ENCODE data around the gene FCRL1.

Gene FCRL1

GRCh38 chr1:157785248-157785647 lies 34.7 kb downstream of the FCRL1 start:
- H3K27ac ChIP-seq (ENCODE audit: low read length): no peak overlapping the region
- H3K36me3 ChIP-seq (ENCODE audit: insufficient read depth, low read depth, low read length): no peaks in the 10 kb centered on the region
- no peaks in the 10 kb centered on the region for H3K9me3 ChIP-seq (ENCODE audit: insufficient read depth, low read depth, low read length)
- H3K27me3 ChIP-seq (ENCODE audit: insufficient read depth, low read length): no peaks in the 10 kb centered on the region
- H3K4me3 ChIP-seq (ENCODE audit: low read length): no peak overlapping the region
- H3K4me1 ChIP-seq (ENCODE audit: insufficient read depth, low read length): no peaks in the 10 kb centered on the region
- no peak overlapping the region for H3K9ac ChIP-seq (ENCODE audit: low read depth, low read length)

GRCh38 chr1:157784801-157785200 lies 35.1 kb downstream of the FCRL1 start:
- Histone ChIP-seq H3K36me3 (ENCODE audit: insufficient read depth, low read depth, low read length) (no peaks in the 10 kb centered on the region), H3K4me1 (ENCODE audit: insufficient read depth, low read length) (no peaks in the 10 kb centered on the region; the same call in 1 of the 2 replicates), H3K9me3 (ENCODE audit: insufficient read depth, low read depth, low read length) (no peaks in the 10 kb centered on the region), H3K4me3 (ENCODE audit: low read length) (no peak overlapping the region), H3K9ac (ENCODE audit: low read depth, low read length) (no peak overlapping the region), H3K27me3 (ENCODE audit: insufficient read depth, low read length) (no peaks in the 10 kb centered on the region), H3K27ac (ENCODE audit: low read length) (no peak overlapping the region)

- no peak overlapping the region for H3K9ac ChIP-seq (ENCODE audit: low read depth, low read length)
- no peak overlapping the region for H3K27ac ChIP-seq (ENCODE audit: low read length)
- no peaks in the 10 kb centered on the region for H3K9me3 ChIP-seq (ENCODE audit: insufficient read depth, low read depth, low read length)
- no peaks in the 10 kb centered on the region; the same call in 1 of the 2 replicates for H3K4me1 ChIP-seq (ENCODE audit: insufficient read depth, low read length)
- H3K36me3 ChIP-seq (ENCODE audit: insufficient read depth, low read depth, low read length): no peaks in the 10 kb centered on the region
- H3K4me3 ChIP-seq (ENCODE audit: low read length): no peak overlapping the region
- no peaks in the 10 kb centered on the region for H3K27me3 ChIP-seq (ENCODE audit: insufficient read depth, low read length)
Observed at GRCh38 chr1:157782931-157783330, 37.0 kb downstream of the FCRL1 start.

GRCh38 chr1:157781048-157781447 lies 38.9 kb downstream of the FCRL1 start:
- Histone ChIP-seq H3K27ac (ENCODE audit: low read length) (no peak overlapping the region), H3K4me3 (ENCODE audit: low read length) (no peak overlapping the region), H3K27me3 (ENCODE audit: insufficient read depth, low read length) (no peaks in the 10 kb centered on the region), H3K9ac (ENCODE audit: low read depth, low read length) (no peak overlapping the region), H3K36me3 (ENCODE audit: insufficient read depth, low read depth, low read length) (no peaks in the 10 kb centered on the region), H3K9me3 (ENCODE audit: insufficient read depth, low read depth, low read length) (no peaks in the 10 kb centered on the region), H3K4me1 (ENCODE audit: insufficient read depth, low read length) (no peaks in the 10 kb centered on the region; the same call in 1 of the 2 replicates)

- Histone ChIP-seq H3K36me3 (ENCODE audit: insufficient read depth, low read depth, low read length) (no peaks in the 10 kb centered on the region), H3K27me3 (ENCODE audit: insufficient read depth, low read length) (no peaks in the 10 kb centered on the region), H3K9me3 (ENCODE audit: insufficient read depth, low read depth, low read length) (no peaks in the 10 kb centered on the region), H3K27ac (ENCODE audit: low read length) (no peak within 1 kb of the TSS), H3K4me1 (ENCODE audit: insufficient read depth, low read length) (no peaks in the 10 kb centered on the region; the same call in 1 of the 2 replicates), H3K4me3 (ENCODE audit: low read length) (no peak within 1 kb of the TSS), H3K9ac (ENCODE audit: low read depth, low read length) (no peak within 1 kb of the TSS)
Observed at GRCh38 chr1:157776971-157777391, 42.9 kb downstream of the FCRL1 start, which contains the start of gene FCRL2. FCRL2 (minus strand) TSS chr1:157777132; CDS start chr1:157777073, 59 bp downstream.

GRCh38 chr1:157775101-157775870 lies 44.6 kb downstream of the FCRL1 start:
- H3K27me3 ChIP-seq (ENCODE audit: insufficient read depth, low read length): no peaks in the 10 kb centered on the region
- no peaks in the 10 kb centered on the region; the same call in 1 of the 2 replicates for H3K4me1 ChIP-seq (ENCODE audit: insufficient read depth, low read length)
- H3K9me3 ChIP-seq (ENCODE audit: insufficient read depth, low read depth, low read length): no peaks in the 10 kb centered on the region
- no peak overlapping the region for H3K9ac ChIP-seq (ENCODE audit: low read depth, low read length)
- no peak overlapping the region for H3K4me3 ChIP-seq (ENCODE audit: low read length)
- no peaks in the 10 kb centered on the region for H3K36me3 ChIP-seq (ENCODE audit: insufficient read depth, low read depth, low read length)
- no peak overlapping the region for H3K27ac ChIP-seq (ENCODE audit: low read length)

GRCh38 chr1:157774412-157774811 lies 45.5 kb downstream of the FCRL1 start:
- no peaks in the 10 kb centered on the region for H3K27me3 ChIP-seq (ENCODE audit: insufficient read depth, low read length)
- H3K9ac ChIP-seq (ENCODE audit: low read depth, low read length): no peak overlapping the region
- H3K36me3 ChIP-seq (ENCODE audit: insufficient read depth, low read depth, low read length): no peaks in the 10 kb centered on the region
- no peak overlapping the region for H3K27ac ChIP-seq (ENCODE audit: low read length)
- no peak overlapping the region for H3K4me3 ChIP-seq (ENCODE audit: low read length)
- no peaks in the 10 kb centered on the region for H3K4me1 ChIP-seq (ENCODE audit: insufficient read depth, low read length)
- no peaks in the 10 kb centered on the region for H3K9me3 ChIP-seq (ENCODE audit: insufficient read depth, low read depth, low read length)

GRCh38 chr1:157773493-157774350 lies 46.2 kb downstream of the FCRL1 start:
- Histone ChIP-seq H3K4me1 (ENCODE audit: insufficient read depth, low read length) (no peaks in the 10 kb centered on the region), H3K9ac (ENCODE audit: low read depth, low read length) (no peak overlapping the region)

GRCh38 chr1:157771661-157772425 lies 48.1 kb downstream of the FCRL1 start:
- Histone ChIP-seq H3K4me1 (ENCODE audit: insufficient read depth, low read length) (no peaks in the 10 kb centered on the region), H3K27me3 (ENCODE audit: insufficient read depth, low read length) (no peaks in the 10 kb centered on the region), H3K9me3 (ENCODE audit: insufficient read depth, low read depth, low read length) (no peaks in the 10 kb centered on the region), H3K27ac (ENCODE audit: low read length) (no peak overlapping the region), H3K36me3 (ENCODE audit: insufficient read depth, low read depth, low read length) (no peaks in the 10 kb centered on the region), H3K4me3 (ENCODE audit: low read length) (no peak overlapping the region), H3K9ac (ENCODE audit: low read depth, low read length) (no peak overlapping the region)

More at GRCh38 chr1:157773493-157774350, 46.2 kb downstream of the FCRL1 start:
- no peaks in the 10 kb centered on the region for H3K27me3 ChIP-seq (ENCODE audit: insufficient read depth, low read length)
- H3K4me3 ChIP-seq (ENCODE audit: low read length): no peak overlapping the region
- H3K36me3 ChIP-seq (ENCODE audit: insufficient read depth, low read depth, low read length): no peaks in the 10 kb centered on the region
- H3K27ac ChIP-seq (ENCODE audit: low read length): no peak overlapping the region
- H3K9me3 ChIP-seq (ENCODE audit: insufficient read depth, low read depth, low read length): no peaks in the 10 kb centered on the region

GRCh38 chr1:157770442-157771043 lies 49.4 kb downstream of the FCRL1 start:
- no peaks in the 10 kb centered on the region for H3K4me1 ChIP-seq (ENCODE audit: insufficient read depth, low read length)
- H3K4me3 ChIP-seq (ENCODE audit: low read length): no peak overlapping the region
- H3K9ac ChIP-seq (ENCODE audit: low read depth, low read length): no peak overlapping the region
- H3K27me3 ChIP-seq (ENCODE audit: insufficient read depth, low read length): no peaks in the 10 kb centered on the region
- no peaks in the 10 kb centered on the region for H3K9me3 ChIP-seq (ENCODE audit: insufficient read depth, low read depth, low read length)
- H3K36me3 ChIP-seq (ENCODE audit: insufficient read depth, low read depth, low read length): no peaks in the 10 kb centered on the region
- H3K27ac ChIP-seq (ENCODE audit: low read length): no peak overlapping the region

- H3K36me3 ChIP-seq (ENCODE audit: insufficient read depth, low read depth, low read length): no peaks in the 10 kb centered on the region
- no peaks in the 10 kb centered on the region for H3K9me3 ChIP-seq (ENCODE audit: insufficient read depth, low read depth, low read length)
- H3K4me3 ChIP-seq (ENCODE audit: low read length): no peak overlapping the region
- H3K9ac ChIP-seq (ENCODE audit: low read depth, low read length): no peak overlapping the region
- no peaks in the 10 kb centered on the region for H3K27me3 ChIP-seq (ENCODE audit: insufficient read depth, low read length)
- H3K27ac ChIP-seq (ENCODE audit: low read length): no peak overlapping the region
- no peaks in the 10 kb centered on the region for H3K4me1 ChIP-seq (ENCODE audit: insufficient read depth, low read length)
Observed at GRCh38 chr1:157766792-157767191, 53.1 kb downstream of the FCRL1 start.

Data from iPS-20b (cell line).